Activated CD4-positive, alpha-beta T cell treated with anti-CD3 and anti-CD28 coated beads for 24 hours (primary cell): Measurements from ENCODE around the gene SERPINE1.
"Not testable (repeated sequence)": the region's sequence is repeated elsewhere in the genome, so short reads cannot be mapped to it uniquely, and the experiment has no call there.

ENCODE experiments used
- DNase-seq, 2 donors: peaks; one replicate each; pipeline ENCODE4 v3.0.0-alpha.2; 2020; ENCODE audit warnings: low read depth in 2 of 2

The SERPINE1 gene

GRCh38 chr7:101126651-101127459, at the start of gene SERPINE1:
Gene SERPINE1 (plus strand): TSS chr7:101127104. CDS start chr7:101128394, 1,290 bp downstream.
- DNase-seq, result peak in 1 of 2 donors; percentile 13

GRCh38 chr7:101077303-101078086, 49.4 kb upstream of the SERPINE1 start:
- DNase-seq, result peak; percentile 82

GRCh38 chr7:101081432-101081831, 45.5 kb upstream of the SERPINE1 start:
- no peak for DNase-seq

GRCh38 chr7:101084865-101085161, 42.1 kb upstream of the SERPINE1 start:
- no peak for DNase-seq

- DNase-seq, result peak; percentile 52 to 61
Measured at GRCh38 chr7:101085162-101085964, 41.5 kb upstream of the SERPINE1 start, which contains the start of gene TRIM56. Gene TRIM56 (plus strand): TSS chr7:101085481. CDS start chr7:101087313, 1,832 bp downstream.

GRCh38 chr7:101087334-101088068, 39.4 kb upstream of the SERPINE1 start:
- no peak for DNase-seq

GRCh38 chr7:101088069-101088425, 38.9 kb upstream of the SERPINE1 start:
- no peak for DNase-seq

- no peak for DNase-seq
Measured at GRCh38 chr7:101088858-101089529, 37.9 kb upstream of the SERPINE1 start.

GRCh38 chr7:101089876-101090275, 37.0 kb upstream of the SERPINE1 start:
- DNase-seq, result no peak

- DNase-seq, result not testable (repeated sequence)
Measured at GRCh38 chr7:101092266-101092905, 34.5 kb upstream of the SERPINE1 start.

- DNase-seq, result no peak
Measured at GRCh38 chr7:101093906-101094305, 33.0 kb upstream of the SERPINE1 start.

- no peak for DNase-seq
Measured at GRCh38 chr7:101094376-101094775, 32.5 kb upstream of the SERPINE1 start.

GRCh38 chr7:101094791-101095375, 32.0 kb upstream of the SERPINE1 start:
- DNase-seq, result peak; percentile 29 to 32

- DNase-seq, result no peak
Measured at GRCh38 chr7:101096331-101096956, 30.5 kb upstream of the SERPINE1 start.

- no peak for DNase-seq
Measured at GRCh38 chr7:101096957-101097347, 30.0 kb upstream of the SERPINE1 start.

- DNase-seq, result no peak
Measured at GRCh38 chr7:101097561-101097960, 29.3 kb upstream of the SERPINE1 start.

GRCh38 chr7:101099969-101100781, 26.7 kb upstream of the SERPINE1 start:
- peak; percentile 31 to 46 for DNase-seq
